ENCODE data around the gene SYNPO2L.
A peak's percentile ranks its signal among the peaks of the same experiment; 100 is the strongest.
"Not testable (repeated sequence)": the region's sequence is repeated elsewhere in the genome, so short reads cannot be mapped to it uniquely, and the experiment has no call there.

The SYNPO2L gene

DNA sequence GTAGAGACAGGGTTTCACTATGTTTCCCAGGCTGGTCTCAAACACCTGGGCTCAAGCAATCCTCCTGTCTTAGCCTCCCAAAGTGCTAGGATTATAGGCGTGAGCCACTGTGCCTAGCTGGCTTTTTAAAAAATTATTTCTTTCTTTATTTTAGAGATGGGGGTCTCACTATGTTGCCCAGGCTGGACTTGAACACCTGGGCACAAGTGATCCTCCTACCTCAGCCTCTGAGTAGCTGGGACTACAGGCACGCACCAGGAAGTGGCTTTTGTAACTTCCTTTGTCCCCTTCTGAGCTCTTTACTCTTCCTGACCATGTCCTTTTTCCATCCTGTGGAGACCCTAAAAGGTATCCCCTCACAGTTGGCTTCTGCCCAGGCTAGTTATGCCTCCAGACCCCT, 12.5 kb downstream of the SYNPO2L start:
- peaks cover 17 to 26% of the 10 kb centered on the region in 2 donors for H3K4me1 Mint-ChIP-seq
- peaks cover 10 to 11% of the 10 kb centered on the region in 2 donors for H3K27me3 Mint-ChIP-seq
- peak overlapping the region; percentile 22 for H3K27ac Mint-ChIP-seq
- H3K36me3 Mint-ChIP-seq: peaks cover 0 to 1% of the 10 kb centered on the region in 2 donors
- no peak for ATAC-seq (replicated peaks)
- no peak for DNase-seq
- H3K9me3 Mint-ChIP-seq: no peaks in the 10 kb centered on the region
- H3K4me3 Mint-ChIP-seq: no peak overlapping the region

GRCh38 chr10:73641328-73642060, 14.3 kb downstream of the SYNPO2L start, which contains the start of gene MYOZ1:
MYOZ1 (minus strand) TSS chr10:73641474; CDS start chr10:73640017, 1,457 bp downstream.
- Mint-ChIP-seq H3K27me3 (peaks cover 10% of the 10 kb centered on the region in 2 donors), H3K4me3 (no peak within 1 kb of the TSS), H3K27ac (no peak within 1 kb of the TSS), H3K9me3 (no peaks in the 10 kb centered on the region), H3K4me1 (peaks cover 11 to 12% of the 10 kb centered on the region in 2 donors), H3K36me3 (no peaks in the 10 kb centered on the region)
- no peak for DNase-seq
- ATAC-seq (replicated peaks): no peak

GRCh38 chr10:73639286-73639685, 16.5 kb downstream of the SYNPO2L start:
- DNase-seq (no peak), ATAC-seq (replicated peaks) (no peak)
- Mint-ChIP-seq H3K4me3 (no peak overlapping the region), H3K27ac (no peak overlapping the region), H3K27me3 (peaks cover 10% of the 10 kb centered on the region in 2 donors), H3K36me3 (no peaks in the 10 kb centered on the region), H3K9me3 (no peaks in the 10 kb centered on the region), H3K4me1 (peaks cover 5 to 7% of the 10 kb centered on the region in 2 donors)

GRCh38 chr10:73635781-73636180, 20.0 kb downstream of the SYNPO2L start:
- no peak for DNase-seq
- H3K4me1 Mint-ChIP-seq: no peaks in the 10 kb centered on the region
- no peak overlapping the region for H3K4me3 Mint-ChIP-seq
- H3K27ac Mint-ChIP-seq: no peak overlapping the region
- no peaks in the 10 kb centered on the region for H3K9me3 Mint-ChIP-seq
- ATAC-seq (replicated peaks): no peak
- peaks cover 0 to 4% of the 10 kb centered on the region in 2 donors for H3K27me3 Mint-ChIP-seq
- H3K36me3 Mint-ChIP-seq: no peaks in the 10 kb centered on the region

- Mint-ChIP-seq H3K4me3 (no peak overlapping the region), H3K4me1 (no peaks in the 10 kb centered on the region), H3K27me3 (peaks cover 0 to 4% of the 10 kb centered on the region in 2 donors), H3K9me3 (no peaks in the 10 kb centered on the region), H3K36me3 (no peaks in the 10 kb centered on the region), H3K27ac (no peak overlapping the region)
- ATAC-seq (replicated peaks) (no peak), DNase-seq (no peak)
These were observed 21.4 kb downstream of the SYNPO2L start for GRCh38 chr10:73634421-73634820.

- Mint-ChIP-seq H3K27ac (no peak overlapping the region), H3K4me3 (no peak overlapping the region), H3K36me3 (peaks cover 0 to 4% of the 10 kb centered on the region in 2 donors), H3K27me3 (no peaks in the 10 kb centered on the region), H3K4me1 (peaks cover 4 to 17% of the 10 kb centered on the region in 2 donors), H3K9me3 (no peaks in the 10 kb centered on the region)
- ATAC-seq (replicated peaks) (no peak), DNase-seq (no peak)
These were observed 26.7 kb downstream of the SYNPO2L start for GRCh38 chr10:73629165-73629564.

GRCh38 chr10:73628405-73628804, 27.4 kb downstream of the SYNPO2L start:
- Mint-ChIP-seq H3K9me3 (no peaks in the 10 kb centered on the region), H3K36me3 (peaks cover 0 to 4% of the 10 kb centered on the region in 2 donors), H3K27ac (no peak overlapping the region), H3K4me1 (peaks cover 4 to 17% of the 10 kb centered on the region in 2 donors), H3K27me3 (no peaks in the 10 kb centered on the region), H3K4me3 (no peak overlapping the region)
- DNase-seq (no peak), ATAC-seq (replicated peaks) (no peak)

- Mint-ChIP-seq H3K27me3 (no peaks in the 10 kb centered on the region), H3K36me3 (peaks cover 0 to 4% of the 10 kb centered on the region in 2 donors), H3K9me3 (no peaks in the 10 kb centered on the region), H3K27ac (no peak overlapping the region), H3K4me3 (peak overlapping the region in 1 of 2 donors; percentile 16), H3K4me1 (peaks cover 4 to 17% of the 10 kb centered on the region in 2 donors)
- DNase-seq (no peak), ATAC-seq (replicated peaks) (no peak)
These were observed 28.5 kb downstream of the SYNPO2L start for GRCh38 chr10:73627300-73627699.

GRCh38 chr10:73625884-73626752, 29.7 kb downstream of the SYNPO2L start:
- peaks cover 0 to 4% of the 10 kb centered on the region in 2 donors for H3K36me3 Mint-ChIP-seq
- peak; percentile 98 to 99 for ATAC-seq (replicated peaks)
- H3K9me3 Mint-ChIP-seq: no peaks in the 10 kb centered on the region
- peak overlapping the region; percentile 92 to 100 for H3K4me3 Mint-ChIP-seq
- H3K27me3 Mint-ChIP-seq: no peaks in the 10 kb centered on the region
- H3K27ac Mint-ChIP-seq: peak overlapping the region; percentile 100
- peaks cover 4 to 17% of the 10 kb centered on the region in 2 donors for H3K4me1 Mint-ChIP-seq
- peak; percentile 90 for DNase-seq

GRCh38 chr10:73625004-73625883, 30.6 kb downstream of the SYNPO2L start:
- peaks cover 4 to 17% of the 10 kb centered on the region in 2 donors for H3K4me1 Mint-ChIP-seq
- H3K27ac Mint-ChIP-seq: peak overlapping the region; percentile 100
- no peaks in the 10 kb centered on the region for H3K9me3 Mint-ChIP-seq
- ATAC-seq (replicated peaks): peak; percentile 67 to 72
- no peaks in the 10 kb centered on the region for H3K27me3 Mint-ChIP-seq
- no peak for DNase-seq
- peak overlapping the region; percentile 92 to 100 for H3K4me3 Mint-ChIP-seq
- H3K36me3 Mint-ChIP-seq: peaks cover 0 to 4% of the 10 kb centered on the region in 2 donors

DNA sequence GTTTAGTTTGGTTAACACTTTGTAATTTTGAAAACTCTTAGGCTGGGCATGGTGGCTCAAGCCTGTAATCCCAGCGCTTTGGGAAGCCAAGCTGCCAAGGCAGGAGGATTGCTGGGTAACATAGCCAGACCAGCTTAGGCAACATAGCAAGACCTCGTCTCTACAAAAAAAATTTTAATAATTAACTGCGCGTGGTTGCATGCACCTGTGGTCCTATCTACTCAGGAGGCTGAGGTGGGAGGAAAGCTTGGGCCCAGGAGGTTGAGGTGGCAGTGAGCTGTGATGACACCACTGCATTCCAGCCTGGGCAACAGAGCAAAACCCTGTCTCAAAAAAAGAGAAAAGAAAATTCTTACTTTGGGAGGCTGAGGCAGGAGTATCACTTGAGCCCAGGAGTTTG, 32.8 kb downstream of the SYNPO2L start:
- no peak overlapping the region for H3K27ac Mint-ChIP-seq

GRCh38 chr10:73620974-73621373, 34.9 kb downstream of the SYNPO2L start:
- not testable (repeated sequence) for H3K27me3 Mint-ChIP-seq; H3K36me3 Mint-ChIP-seq; H3K27ac Mint-ChIP-seq; ATAC-seq (replicated peaks); H3K9me3 Mint-ChIP-seq; DNase-seq; H3K4me1 Mint-ChIP-seq; H3K4me3 Mint-ChIP-seq

More for the DNA sequence above, 32.8 kb downstream of the SYNPO2L start:
- Mint-ChIP-seq H3K27me3 (no peaks in the 10 kb centered on the region), H3K36me3 (peaks cover 0 to 4% of the 10 kb centered on the region in 2 donors), H3K9me3 (no peaks in the 10 kb centered on the region), H3K4me3 (no peak overlapping the region), H3K4me1 (peaks cover 4 to 17% of the 10 kb centered on the region in 2 donors)
- DNase-seq (no peak), ATAC-seq (replicated peaks) (no peak)

DNA sequence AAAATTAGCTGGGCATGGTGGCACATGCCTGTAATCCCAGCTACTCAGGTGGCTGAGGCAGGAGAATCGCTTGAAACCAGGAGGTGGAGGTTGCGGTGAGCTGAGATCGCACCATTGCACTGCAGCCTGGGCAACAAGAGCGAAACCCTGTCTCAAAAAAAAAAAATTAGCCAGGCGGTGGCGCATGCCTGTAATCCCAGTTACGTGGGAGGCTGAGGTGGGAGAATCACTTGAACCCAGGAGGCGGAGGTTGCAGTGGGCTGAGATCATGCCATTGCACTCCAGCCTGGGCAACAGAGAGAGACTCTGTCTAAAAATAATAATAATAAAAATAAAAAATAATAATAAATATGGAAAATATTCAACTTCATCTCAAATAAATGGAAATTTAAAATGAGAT, 38.7 kb downstream of the SYNPO2L start:
- not testable (repeated sequence) for H3K4me1 Mint-ChIP-seq; DNase-seq; H3K27ac Mint-ChIP-seq; H3K27me3 Mint-ChIP-seq; H3K36me3 Mint-ChIP-seq; H3K9me3 Mint-ChIP-seq; H3K4me3 Mint-ChIP-seq; ATAC-seq (replicated peaks)

DNA sequence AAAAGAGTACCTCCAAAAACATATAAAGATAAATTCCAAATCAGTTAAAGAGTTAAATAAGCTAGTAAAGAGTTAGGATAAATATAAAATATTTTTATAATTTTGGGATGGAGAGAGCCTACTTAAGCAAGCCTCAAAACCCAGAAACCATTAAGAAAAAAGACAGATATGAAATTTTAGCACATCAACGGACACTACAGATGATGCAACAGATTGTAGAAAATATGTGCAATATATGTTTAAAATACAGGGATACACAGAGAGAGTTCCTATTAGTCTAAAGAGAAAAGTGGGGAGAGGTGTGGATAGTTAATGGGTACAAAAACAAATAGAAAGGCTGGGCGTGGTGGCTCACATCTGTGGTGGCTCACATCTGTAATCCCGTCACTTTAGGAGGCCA, 41.1 kb downstream of the SYNPO2L start:
- no peak overlapping the region for H3K27ac Mint-ChIP-seq
- ATAC-seq (replicated peaks) (no peak), DNase-seq (no peak)
- no peaks in the 10 kb centered on the region for H3K4me1 Mint-ChIP-seq
- H3K4me3 Mint-ChIP-seq: no peak overlapping the region
- H3K9me3 Mint-ChIP-seq: no peaks in the 10 kb centered on the region
- no peaks in the 10 kb centered on the region for H3K36me3 Mint-ChIP-seq
- H3K27me3 Mint-ChIP-seq: no peaks in the 10 kb centered on the region
